ENCODE data around the gene BAIAP2L2. TPM values are rescaled to one million over a fixed set of nuclear protein-coding genes. Genes with fewer than 3 reads are reported as not detected.
"Not testable (repeated sequence)": the region's sequence is repeated elsewhere in the genome, so short reads cannot be mapped to it uniquely, and the experiment has no call there.

BAIAP2L2 gene
- total RNA-seq, 1 experiment from 2014 or later, result not detected

DNA sequence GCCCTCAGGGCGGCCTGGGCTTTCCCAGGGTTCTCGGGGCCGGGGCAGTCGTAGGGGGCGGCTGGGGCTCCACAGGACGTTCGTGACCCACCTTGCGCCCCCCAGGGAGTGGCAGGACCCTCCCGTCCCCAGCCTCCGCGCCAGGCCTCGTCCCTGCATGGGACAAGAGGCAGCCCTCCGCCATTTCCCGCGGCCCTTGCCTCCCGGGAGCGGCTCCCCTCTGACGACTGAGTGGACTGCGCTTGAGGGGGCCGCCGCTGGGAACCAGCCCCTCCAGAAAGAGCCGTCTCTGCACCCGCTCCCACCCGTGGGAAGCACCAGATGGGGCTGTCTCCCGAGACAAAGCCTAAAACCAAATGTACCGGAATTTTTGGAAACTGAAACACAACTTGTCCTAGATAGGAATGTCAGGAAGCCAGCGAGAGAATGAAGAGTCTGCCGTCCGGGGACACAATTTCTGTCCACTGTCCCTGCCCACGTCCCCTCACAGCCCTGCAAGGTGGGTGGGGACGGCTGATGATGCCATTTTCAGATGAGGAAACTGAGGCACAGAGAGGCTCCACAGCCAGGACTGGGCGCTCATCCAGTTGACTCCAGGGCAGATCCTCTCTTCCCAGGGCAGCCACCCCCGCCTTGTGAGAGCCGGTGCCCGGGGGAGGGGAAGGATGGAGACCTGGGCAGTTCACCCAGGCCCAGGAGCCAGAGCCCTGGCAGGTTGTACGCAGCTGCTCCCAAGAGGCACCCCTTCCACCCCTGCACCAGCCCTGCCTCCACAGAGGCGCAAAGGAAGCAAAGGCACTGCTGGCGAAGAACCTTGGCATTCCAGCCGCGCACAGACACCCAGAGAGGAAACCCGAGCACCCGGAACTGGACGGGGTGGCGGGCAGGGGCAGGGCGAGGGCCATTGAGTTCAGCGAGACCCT lies 71.3 kb downstream of the BAIAP2L2 start:
- DNase-seq (ENCODE audit: low spot score), result no peak

DNA sequence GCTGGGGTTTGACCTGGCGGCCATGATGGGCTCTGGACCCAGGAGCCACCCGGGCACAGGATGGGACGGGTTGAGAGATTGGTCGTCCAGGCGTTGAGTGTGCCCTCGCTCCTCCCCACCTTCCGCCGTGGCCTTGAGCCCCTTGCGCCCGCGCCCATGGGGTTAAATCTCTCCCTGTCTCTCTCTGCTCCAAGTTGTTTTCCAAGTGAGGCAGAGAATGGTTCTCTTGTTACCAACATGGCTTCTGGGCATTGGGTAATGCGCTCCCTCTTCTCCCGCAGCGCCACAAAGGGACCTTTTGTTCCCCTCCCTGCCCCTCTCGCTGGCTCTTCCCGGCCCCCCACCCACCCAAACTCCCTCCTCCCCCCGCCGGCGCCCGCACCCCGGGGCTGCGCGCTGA lies 72.1 kb downstream of the BAIAP2L2 start:
- DNase-seq (ENCODE audit: low spot score), result no peak

DNA sequence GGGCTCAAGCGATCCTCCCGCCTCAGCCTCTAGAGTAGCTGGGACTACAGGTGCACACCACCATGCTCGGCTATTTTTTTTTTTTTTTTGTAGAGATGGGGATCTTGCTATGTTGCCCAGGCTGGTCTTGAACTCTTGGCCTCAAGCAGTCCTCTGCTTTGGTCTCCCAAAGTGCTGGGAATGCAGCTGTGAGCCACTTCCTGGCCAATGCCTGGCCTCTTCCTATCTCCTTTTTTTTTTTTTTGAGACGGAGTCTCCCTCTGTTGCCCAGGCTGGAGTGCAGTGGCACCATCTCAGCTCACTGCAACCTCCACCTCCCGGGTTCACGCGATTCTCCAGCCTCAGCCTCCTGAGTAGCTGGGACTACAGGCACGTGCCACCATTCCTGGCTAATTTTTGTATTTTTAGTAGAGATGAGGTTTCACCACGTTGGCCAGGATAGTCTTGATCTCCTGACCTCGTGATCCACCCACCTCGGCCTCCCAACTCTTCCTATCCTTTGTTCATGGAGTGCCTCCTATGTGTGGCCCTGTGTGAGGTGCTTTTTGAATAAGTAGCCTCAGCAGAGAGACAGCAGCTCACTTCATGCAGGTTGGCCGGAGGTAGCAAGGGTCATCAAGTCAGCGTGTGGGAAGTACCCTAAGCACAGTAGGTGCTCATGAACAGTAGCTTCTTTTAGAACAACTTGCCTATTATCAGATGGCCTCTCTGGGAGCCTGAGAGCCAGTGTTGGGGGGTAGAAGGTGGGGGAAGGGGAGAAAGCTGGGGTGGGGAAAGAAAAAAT lies 72.9 kb downstream of the BAIAP2L2 start:
- not testable (repeated sequence) for DNase-seq (ENCODE audit: low spot score)

GRCh38 chr22:38036392-38037062 lies 74.0 kb downstream of the BAIAP2L2 start:
- DNase-seq (ENCODE audit: low spot score), result no peak

- no peak for DNase-seq (ENCODE audit: low spot score)
Observed at GRCh38 chr22:38035530-38035885, 75.0 kb downstream of the BAIAP2L2 start.

Other genes with a start within 250 kb of the BAIAP2L2 start
- gene MICALL1, start 204.4 kb downstream of the BAIAP2L2 start, total RNA-seq (2014; rRNA removed; shearing (Covaris generic)), result 40.3 and 45.6 TPM in 2 replicates
- gene C22orf23, start 157.1 kb downstream of the BAIAP2L2 start, total RNA-seq (2014; rRNA removed; shearing (Covaris generic)), result 0.10 TPM in 1 of 2 replicates, not detected in the other
- gene POLR2F, start 157.0 kb downstream of the BAIAP2L2 start, total RNA-seq (2014; rRNA removed; shearing (Covaris generic)), result 53.1 and 68.1 TPM in 2 replicates
- gene SOX10, start 126.1 kb downstream of the BAIAP2L2 start, total RNA-seq (2014; rRNA removed; shearing (Covaris generic)), result not detected in 2 replicates
- gene PICK1, start 53.3 kb downstream of the BAIAP2L2 start, total RNA-seq (2014; rRNA removed; shearing (Covaris generic)), result 6.5 and 10.7 TPM in 2 replicates
- not detected in 2 replicates for gene SLC16A8, start 26.5 kb downstream of the BAIAP2L2 start, total RNA-seq (2014; rRNA removed; shearing (Covaris generic))
- gene PLA2G6, start 71.1 kb upstream of the BAIAP2L2 start, total RNA-seq (2014; rRNA removed; shearing (Covaris generic)), result 6.2 and 10.1 TPM in 2 replicates
- gene MAFF, start 91.3 kb upstream of the BAIAP2L2 start, total RNA-seq (2014; rRNA removed; shearing (Covaris generic)), result 4.7 and 9.9 TPM in 2 replicates
- 21.5 and 33.8 TPM in 2 replicates for gene TMEM184B, start 162.3 kb upstream of the BAIAP2L2 start, total RNA-seq (2014; rRNA removed; shearing (Covaris generic))
- gene CSNK1E, start 206.7 kb upstream of the BAIAP2L2 start, total RNA-seq (2014; rRNA removed; shearing (Covaris generic)), result 61.3 and 67.5 TPM in 2 replicates